IPS-11a (cell line): ENCODE results near the gene CCM2.
"Not testable (repeated sequence)": the region's sequence is repeated elsewhere in the genome, so short reads cannot be mapped to it uniquely, and the experiment has no call there.

ENCODE experiments used
- H3K4me3 ChIP-seq: one replicate; pipeline ENCODE4 v1.5.1; 2013; ENCODE audit warnings: low read depth, low read length, control low read depth

The CCM2 gene

DNA sequence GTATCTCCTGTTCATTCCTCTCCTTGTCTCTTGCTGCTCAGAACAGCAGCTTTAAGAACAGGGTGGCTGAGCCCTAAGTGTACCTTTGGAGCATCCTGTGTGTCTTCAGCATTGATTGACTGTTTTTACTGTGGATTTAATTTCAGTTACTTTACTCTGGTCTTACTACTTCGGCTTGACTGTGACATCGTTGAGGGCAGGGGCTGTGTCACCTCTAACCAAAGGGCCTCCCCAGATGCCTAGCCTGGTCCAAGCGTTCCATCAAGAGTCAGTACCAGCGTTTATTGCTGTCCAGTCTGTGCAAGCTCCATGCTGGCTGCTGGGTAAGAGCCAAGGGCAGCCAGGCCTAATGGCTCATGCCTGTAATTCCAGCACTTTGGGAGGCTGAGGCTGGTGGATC, 32.4 kb downstream of the CCM2 start:
- H3K4me3 ChIP-seq = no peak overlapping the region

DNA sequence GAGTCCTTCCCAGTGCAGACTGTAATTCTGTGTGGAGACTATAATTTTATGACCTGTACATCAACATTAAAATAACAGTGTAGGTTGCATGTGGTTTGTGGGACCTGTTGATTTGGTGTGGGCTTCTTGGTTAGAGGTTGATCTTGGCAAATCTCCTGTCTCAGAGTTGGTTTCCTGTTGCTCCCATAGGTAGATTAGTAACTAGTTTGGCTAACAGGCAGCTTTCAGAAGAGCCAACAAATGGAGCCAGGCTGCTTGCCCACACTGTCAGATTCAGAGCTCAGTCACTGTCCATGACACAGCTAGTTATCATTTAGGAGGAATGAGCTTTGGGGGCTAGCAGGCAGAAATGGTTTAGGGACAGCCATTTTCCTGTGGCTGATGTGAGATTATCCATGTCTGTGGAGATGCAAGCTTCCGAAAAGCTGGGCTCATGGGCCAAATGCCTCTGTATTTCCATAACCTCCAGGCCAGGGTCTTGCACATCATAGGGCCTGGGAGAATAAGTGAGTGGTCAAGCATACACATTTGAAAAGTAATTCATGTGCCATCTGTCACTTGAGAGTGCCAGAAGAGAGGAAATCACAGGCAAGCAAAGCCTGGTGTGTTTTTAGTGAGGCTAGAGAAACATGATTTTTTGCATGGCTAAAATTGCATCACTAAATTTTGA, 33.4 kb downstream of the CCM2 start:
- no peak overlapping the region for H3K4me3 ChIP-seq

- H3K4me3 ChIP-seq = no peak overlapping the region
Observed at GRCh38 chr7:45033931-45034290, 33.9 kb downstream of the CCM2 start.

DNA sequence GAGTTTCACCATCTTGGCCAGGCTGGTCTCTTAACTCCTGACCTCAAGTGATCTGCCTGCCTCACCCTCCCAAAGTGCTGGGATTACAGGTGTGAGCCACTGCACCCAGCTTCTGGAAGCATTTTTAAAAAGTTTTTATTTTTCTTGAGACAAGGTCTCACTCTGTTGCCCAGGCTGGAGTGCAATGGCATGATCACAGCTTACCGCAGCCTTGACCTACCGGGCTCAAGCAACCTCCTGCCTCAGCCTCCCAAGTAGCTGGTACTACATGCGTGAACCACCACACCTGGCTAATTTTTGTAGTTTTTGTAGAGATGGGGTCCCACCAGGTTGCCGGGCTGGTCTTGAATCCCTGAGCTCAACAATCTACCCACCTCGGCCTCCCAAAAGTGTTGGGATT, 34.7 kb downstream of the CCM2 start:
- H3K4me3 ChIP-seq = not testable (repeated sequence)

DNA sequence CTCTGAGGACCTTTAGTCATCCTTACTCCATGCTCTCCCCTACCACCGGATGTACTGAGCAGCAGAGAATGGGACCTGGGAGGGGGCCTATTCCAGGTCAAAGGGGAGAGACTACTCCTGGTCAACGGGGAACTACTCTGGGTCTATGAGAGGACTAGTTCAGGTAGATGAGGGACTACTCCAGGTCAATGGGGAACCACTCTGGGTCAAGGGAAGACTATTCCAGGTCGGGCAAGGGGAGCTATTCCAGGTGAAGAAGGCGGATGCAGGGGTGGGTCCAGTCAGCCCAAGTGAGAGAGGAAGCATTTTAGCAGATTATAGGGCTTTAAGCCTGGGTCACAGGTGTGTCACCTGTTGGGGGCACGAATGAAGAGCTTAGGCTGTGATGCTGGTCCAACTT, 35.4 kb downstream of the CCM2 start:
- H3K4me3 ChIP-seq = no peak overlapping the region

- H3K4me3 ChIP-seq = no peak overlapping the region
Observed at GRCh38 chr7:45035893-45036292, 35.9 kb downstream of the CCM2 start.

GRCh38 chr7:45036317-45036716, 36.3 kb downstream of the CCM2 start:
- no peak overlapping the region for H3K4me3 ChIP-seq

DNA sequence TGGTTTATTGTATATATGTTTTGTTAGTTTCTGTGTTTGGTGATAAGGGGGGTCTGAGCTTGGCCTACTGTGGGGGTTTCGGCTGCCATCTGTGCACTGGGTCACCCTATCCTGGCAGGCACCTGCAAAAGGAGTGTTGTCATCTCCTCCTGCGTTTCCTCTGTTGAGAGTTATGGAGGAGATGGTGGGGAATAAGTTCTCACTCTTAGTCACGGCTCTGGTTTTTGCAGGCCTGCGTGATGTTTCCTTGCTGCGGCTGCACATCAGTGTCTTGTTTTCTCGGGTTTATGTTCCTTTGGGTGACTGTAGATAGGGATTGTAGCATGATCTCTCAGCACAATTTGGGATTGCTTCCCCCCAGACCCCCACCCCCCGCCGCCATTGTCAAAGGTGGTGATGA, 36.8 kb downstream of the CCM2 start:
- H3K4me3 ChIP-seq = no peak overlapping the region

DNA sequence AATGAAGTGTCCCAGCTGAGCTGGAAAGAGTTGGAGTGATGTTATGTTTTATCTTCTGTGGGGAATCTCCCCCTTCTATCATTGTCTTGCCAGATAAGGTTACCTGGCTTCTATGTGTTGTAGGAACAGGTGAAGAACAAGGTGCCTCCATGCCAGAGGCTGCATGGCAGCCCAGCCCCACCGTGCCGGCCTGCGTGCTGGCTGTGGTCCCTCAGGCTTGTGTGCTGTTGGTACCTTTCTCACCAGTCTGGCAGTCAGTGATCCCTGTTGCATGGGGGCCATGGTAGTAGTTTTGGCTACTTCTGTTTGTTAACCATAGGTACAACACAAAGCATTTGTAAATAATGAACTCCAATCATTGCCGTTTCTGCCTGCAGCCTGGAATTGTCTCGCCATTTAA, 37.9 kb downstream of the CCM2 start:
- H3K4me3 ChIP-seq = no peak overlapping the region

DNA sequence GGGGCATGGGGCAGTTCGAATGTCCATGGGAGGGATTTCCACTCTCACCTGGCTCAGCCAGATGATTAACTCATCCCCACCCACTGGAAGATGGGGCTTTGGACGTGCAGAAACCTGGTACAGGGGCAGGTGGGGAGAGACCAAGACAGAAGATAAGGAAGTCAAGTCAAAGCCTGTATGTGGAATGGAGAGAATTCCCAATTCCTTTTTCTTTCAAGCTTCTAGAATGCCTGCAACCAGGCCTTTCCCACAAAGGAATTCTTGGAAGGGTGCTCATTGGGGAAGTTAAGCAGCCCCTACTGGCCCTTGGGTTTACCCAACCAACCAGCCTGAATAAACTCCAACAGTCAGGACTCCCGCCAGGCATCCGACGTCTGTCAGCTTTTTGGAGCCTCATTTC, 39.1 kb downstream of the CCM2 start:
- H3K4me3 ChIP-seq = no peak overlapping the region

DNA sequence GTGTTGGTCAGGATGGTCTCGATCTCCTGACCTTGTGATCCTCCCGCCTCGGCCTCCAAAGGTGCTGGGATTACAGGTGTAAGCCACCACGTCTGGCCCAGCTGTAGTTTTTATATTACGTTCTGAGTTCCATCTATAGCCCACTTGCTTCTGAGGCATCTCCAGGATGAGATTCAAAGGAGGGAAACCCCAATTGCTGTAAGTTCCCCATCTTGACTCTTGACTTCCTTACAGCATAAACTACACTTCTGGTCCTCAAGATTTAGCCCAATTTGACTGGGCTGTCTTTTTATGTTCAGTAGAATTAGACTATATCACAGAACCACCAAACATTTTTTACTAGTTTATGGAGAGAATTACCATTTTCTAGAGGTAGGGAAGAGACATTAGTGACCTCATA, 44.3 kb downstream of the CCM2 start:
- no peak overlapping the region for H3K4me3 ChIP-seq

DNA sequence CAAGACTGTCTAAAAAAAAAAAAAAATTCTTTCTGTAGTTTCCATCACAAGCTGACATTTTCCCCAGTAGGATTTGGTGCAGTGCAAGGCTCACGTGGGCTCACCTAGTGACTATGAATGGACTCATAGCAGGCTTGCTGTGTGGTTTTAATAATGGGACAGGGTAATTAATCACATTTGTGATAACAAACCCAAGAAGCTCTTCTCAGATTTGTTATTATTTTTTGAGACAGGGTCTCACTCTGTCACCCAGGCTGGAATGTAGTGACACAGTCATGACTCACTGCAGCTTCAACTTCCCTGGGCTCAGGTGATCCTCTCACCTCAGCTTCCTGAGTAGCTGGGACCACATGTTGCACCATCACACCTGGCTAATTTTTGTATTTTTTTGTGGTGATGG, 48.7 kb downstream of the CCM2 start:
- no peak overlapping the region for H3K4me3 ChIP-seq

DNA sequence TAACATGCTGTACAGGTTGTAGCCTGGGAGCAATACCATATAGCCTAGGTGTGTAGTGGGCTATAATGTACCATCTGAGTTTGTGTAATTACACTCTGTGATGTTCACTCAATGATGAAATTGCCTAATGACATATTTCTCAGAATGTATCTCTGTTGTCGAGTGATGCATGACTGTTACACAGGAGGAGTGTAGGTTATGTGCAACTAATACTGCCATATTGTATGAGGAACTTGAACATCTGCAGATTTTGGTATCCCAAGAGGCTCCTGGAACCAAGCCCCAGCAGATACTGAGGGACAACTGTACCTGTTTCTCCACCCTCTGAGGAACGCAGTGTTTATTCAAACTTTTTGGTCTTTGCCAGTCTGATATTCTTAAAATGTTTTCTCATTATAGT, 50.2 kb downstream of the CCM2 start:
- H3K4me3 ChIP-seq = no peak overlapping the region

DNA sequence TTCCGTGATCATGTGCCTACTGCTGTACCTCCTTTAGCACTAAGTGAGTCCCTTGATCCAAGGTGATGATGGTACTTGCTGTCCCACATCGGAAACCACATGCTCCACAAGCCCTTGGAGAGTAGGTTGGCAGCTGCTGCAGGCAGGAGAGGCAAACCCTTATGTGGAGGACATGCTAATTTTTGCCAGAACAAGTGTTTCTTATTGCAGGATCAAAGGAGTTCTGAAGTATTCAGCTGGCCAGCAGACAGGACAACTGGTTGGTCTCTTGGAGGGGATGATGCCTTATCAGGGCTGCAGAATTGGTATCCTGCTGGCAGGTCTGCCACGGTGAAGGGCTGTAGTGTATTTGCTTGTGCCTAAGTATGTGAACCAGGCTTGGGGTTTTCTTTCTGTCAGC, 52.0 kb downstream of the CCM2 start:
- H3K4me3 ChIP-seq = no peak overlapping the region

- no peak overlapping the region for H3K4me3 ChIP-seq
Observed at GRCh38 chr7:45053401-45053800, 53.4 kb downstream of the CCM2 start.

DNA sequence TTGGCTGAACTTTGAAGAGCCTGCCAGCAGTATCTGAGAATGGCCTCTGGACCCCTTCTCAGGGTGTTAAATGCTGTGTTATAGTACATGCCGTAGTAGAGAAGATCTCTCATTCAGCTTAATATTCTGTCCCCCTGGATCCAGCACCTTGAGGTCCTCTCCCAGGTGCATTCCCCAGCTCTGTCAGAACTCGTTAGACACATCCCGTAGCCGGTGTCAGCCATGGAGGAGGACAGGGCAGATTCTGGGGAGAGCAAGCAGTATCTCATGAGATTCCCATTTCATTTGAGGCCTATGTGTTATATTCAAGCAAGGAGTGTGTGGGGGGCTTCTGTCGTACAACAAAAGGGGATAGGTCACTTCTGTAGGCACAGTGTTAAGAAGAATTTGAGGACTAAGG, 53.9 kb downstream of the CCM2 start:
- H3K4me3 ChIP-seq = no peak overlapping the region

- H3K4me3 ChIP-seq = no peak overlapping the region
Observed at GRCh38 chr7:45054442-45054841, 54.4 kb downstream of the CCM2 start.

GRCh38 chr7:45055016-45055415, 55.0 kb downstream of the CCM2 start:
- H3K4me3 ChIP-seq = no peak overlapping the region

DNA sequence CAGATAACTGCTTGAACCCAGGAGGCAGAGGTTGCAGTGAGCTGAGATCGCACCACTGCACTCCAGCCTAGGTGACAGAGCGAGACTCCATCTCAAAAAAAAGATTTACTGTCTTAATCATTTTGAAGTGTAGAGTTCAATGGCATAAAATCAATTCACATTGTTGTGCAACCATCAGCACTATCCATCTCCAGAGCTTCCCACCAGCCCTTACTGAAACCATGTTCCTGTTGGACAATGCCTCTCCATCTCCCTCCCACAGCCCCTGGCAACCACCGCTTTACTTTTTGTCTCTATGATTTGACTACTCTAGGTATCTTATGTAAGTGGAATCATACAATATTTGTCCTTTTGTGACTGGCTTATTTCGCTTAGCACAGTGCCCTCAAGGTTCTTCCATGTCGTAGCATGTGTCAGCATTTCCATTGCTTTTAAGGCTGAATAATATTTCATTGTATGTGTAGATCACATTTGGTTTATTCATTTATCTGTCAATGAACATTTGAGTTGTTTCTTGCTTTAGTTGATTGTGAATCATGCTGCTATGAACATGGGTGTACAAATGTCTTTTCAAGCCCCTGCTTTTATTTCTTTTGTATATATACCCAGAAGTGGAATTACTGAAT, 55.7 kb downstream of the CCM2 start:
- H3K4me3 ChIP-seq = no peak overlapping the region

DNA sequence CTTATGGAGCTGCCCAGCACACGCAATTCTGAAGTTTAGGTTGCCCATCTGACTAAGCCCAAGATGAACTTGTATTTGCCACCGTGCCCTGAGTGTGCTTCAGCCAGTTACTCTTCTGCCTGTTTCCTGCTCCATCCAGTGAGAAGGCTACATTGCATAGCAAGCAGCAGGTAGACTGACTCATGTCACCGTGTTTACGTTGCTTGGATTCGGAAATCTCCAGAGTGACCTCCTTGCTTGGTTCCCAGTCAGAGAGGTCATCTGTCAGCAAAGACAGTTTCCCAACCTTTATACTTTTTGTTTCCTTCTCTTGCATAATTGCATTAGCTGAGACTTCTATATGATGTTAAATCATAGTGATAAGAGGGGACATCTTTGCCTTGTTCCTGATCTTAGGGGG, 57.9 kb downstream of the CCM2 start:
- H3K4me3 ChIP-seq = no peak overlapping the region

DNA sequence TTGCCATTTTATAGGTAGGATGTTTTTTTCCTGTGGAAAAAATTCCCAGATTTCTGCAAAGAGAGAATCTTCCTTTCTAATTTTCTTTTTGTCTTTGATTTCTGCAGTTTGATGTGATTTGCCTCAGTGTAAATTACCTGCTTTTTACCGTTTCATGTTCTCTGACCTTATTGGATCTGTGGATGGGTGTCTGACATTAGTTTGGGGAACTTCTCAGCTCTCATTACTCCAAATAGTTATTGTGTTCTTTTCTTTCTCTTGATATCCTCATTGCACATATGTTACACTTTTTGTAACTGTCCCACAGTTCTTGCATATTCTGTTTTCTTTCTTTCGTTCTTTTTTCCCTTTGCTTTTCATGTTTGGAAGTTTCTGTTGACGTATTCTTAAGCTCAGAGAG, 60.3 kb downstream of the CCM2 start:
- no peak overlapping the region for H3K4me3 ChIP-seq

- no peak overlapping the region for H3K4me3 ChIP-seq
Observed at GRCh38 chr7:45061352-45061751, 61.4 kb downstream of the CCM2 start.

DNA sequence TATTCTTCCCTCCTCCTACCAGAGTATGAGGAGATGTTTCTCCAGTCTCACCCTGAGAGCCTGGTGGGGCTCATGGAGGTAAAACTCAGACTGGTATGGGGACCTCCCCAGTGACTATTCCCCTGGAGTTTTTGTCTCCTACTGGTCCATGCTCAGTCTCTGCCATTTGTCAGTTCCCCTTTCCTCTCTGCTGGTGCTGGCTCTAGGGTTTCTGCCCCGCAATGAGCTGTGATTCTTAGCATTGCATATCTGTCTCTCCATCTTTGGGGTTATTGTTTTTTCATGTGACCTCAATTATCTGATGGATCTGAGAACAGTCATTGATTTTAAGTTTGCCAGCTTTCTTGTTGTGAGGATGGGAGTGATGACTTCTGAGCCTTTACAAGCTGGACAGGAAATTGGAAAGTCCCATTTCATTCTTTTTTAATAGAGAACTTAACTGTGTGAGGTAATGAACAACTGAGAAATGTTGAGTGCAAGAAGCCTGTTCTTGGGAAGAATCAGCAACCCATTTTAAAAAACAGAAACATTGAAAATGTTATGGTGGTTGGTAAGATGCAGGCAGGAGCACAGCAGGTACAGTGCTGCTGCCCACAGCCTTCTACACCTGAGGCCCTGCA, 61.9 kb downstream of the CCM2 start:
- no peak overlapping the region for H3K4me3 ChIP-seq
